ENCODE results near the gene POLD3.

- no peak for TF ChIP-seq POLR2AphosphoS5 (IDR thresholded peaks at IDR 0.05)
- TF ChIP-seq RAD21 (conservative IDR thresholded peaks at IDR 0.05): no peak
- no peak for TF ChIP-seq EZH2 (IDR thresholded peaks at IDR 0.05; ENCODE audit: borderline replicate concordance, insufficient read depth, low read length, poor library complexity, severe bottlenecking)
- TF ChIP-seq CTCF (IDR thresholded peaks at IDR 0.05; ENCODE audit: poor library complexity, severe bottlenecking): no peak
- TF ChIP-seq REST (IDR thresholded peaks at IDR 0.05; ENCODE audit: borderline replicate concordance): no peak
- no peak for TF ChIP-seq SMC3 (conservative IDR thresholded peaks at IDR 0.05; ENCODE audit: poor library complexity)
- TF ChIP-seq MXI1 (conservative IDR thresholded peaks at IDR 0.05; ENCODE audit: poor library complexity, severe bottlenecking): no peak
These were observed 90.4 kb downstream of the POLD3 start for GRCh38 chr11:74682731-74683278.
